H9 (cell line): ENCODE results near the gene PTPRK. TPM values are rescaled to one million over a fixed set of nuclear protein-coding genes. Genes with fewer than 3 reads are reported as not detected.

Experiments
- DNase-seq: peaks from one replicate; pipeline ENCODE4 v3.0.0-alpha.2; 2017
- H2AFZ ChIP-seq: one replicate; pipeline ENCODE4 v1.6.1; 2013; ENCODE audit warnings: mild to moderate bottlenecking, low read length, control low read depth, moderate library complexity
- H2AK5ac ChIP-seq: 2 replicates; pipeline ENCODE4 v1.6.1; 2013; ENCODE audit warnings: low read length, control low read depth, mixed read lengths; ENCODE audit not compliant: insufficient read length
- H2BK120ac ChIP-seq: one replicate; pipeline ENCODE4 v1.6.1; 2013; ENCODE audit warnings: low read depth, mild to moderate bottlenecking, low read length, control low read depth, inconsistent platforms; ENCODE audit not compliant: poor library complexity, severe bottlenecking
- H2BK12ac ChIP-seq: 2 replicates; pipeline ENCODE4 v1.6.1; 2013; ENCODE audit warnings: low read length, control low read depth, mixed read lengths, low read depth; ENCODE audit not compliant: insufficient read length
- H2BK15ac ChIP-seq: 2 replicates; pipeline ENCODE4 v1.6.1; 2013; ENCODE audit warnings: low read depth, low read length, control low read depth
- H2BK20ac ChIP-seq: one replicate; pipeline ENCODE4 v1.6.1; 2013; ENCODE audit warnings: low read depth, mild to moderate bottlenecking, low read length, control low read depth, inconsistent platforms; ENCODE audit not compliant: poor library complexity, severe bottlenecking
- H2BK5ac ChIP-seq: 2 replicates; pipeline ENCODE4 v1.6.1; 2013; ENCODE audit warnings: low read length, control low read depth, mixed read lengths; ENCODE audit not compliant: insufficient read length
- H3K14ac ChIP-seq: 2 replicates; pipeline ENCODE4 v1.6.1; 2013; ENCODE audit warnings: low read length, control low read depth; ENCODE audit not compliant: insufficient read depth
- H3K18ac ChIP-seq: 2 replicates; pipeline ENCODE4 v1.6.1; 2013; ENCODE audit warnings: low read depth, mild to moderate bottlenecking, mixed read lengths, low read length, control low read depth; ENCODE audit not compliant: insufficient read length
- H3K23ac ChIP-seq: 2 replicates; pipeline ENCODE4 v1.6.1; 2013; ENCODE audit warnings: low read length, control low read depth, mixed read lengths, low read depth; ENCODE audit not compliant: insufficient read length
- H3K23me2 ChIP-seq: 2 replicates; pipeline ENCODE4 v1.6.1; 2013; ENCODE audit warnings: low read depth, mild to moderate bottlenecking, mixed read lengths, low read length, control low read depth; ENCODE audit not compliant: insufficient read length, poor library complexity, severe bottlenecking
- H3K27ac ChIP-seq: 2 replicates; pipeline ENCODE4 v1.5.1; 2013; ENCODE audit warnings: low read length, control low read depth, mixed read lengths, low read depth; ENCODE audit not compliant: insufficient read length
- H3K27me3 ChIP-seq: 2 replicates; pipeline ENCODE4 v1.6.1; 2013; ENCODE audit warnings: low read length, control low read depth, inconsistent platforms; ENCODE audit not compliant: insufficient read depth
- H3K4ac ChIP-seq: 2 replicates; pipeline ENCODE4 v1.6.1; 2013; ENCODE audit warnings: low read depth, mild to moderate bottlenecking, control low read depth, inconsistent platforms, low read length, moderate library complexity
- H3K4me1 ChIP-seq: 2 replicates; pipeline ENCODE4 v1.6.1; 2013; ENCODE audit warnings: low read length, control low read depth, inconsistent platforms; ENCODE audit not compliant: insufficient read depth
- H3K4me2 ChIP-seq: 2 replicates; pipeline ENCODE4 v1.6.1; 2013; ENCODE audit warnings: low read length, control low read depth, mixed read lengths; ENCODE audit not compliant: insufficient read length, insufficient read depth
- H3K56ac ChIP-seq: 2 replicates; pipeline ENCODE4 v1.6.1; 2013; ENCODE audit warnings: low read depth, mild to moderate bottlenecking, mixed read lengths, low read length, control low read depth; ENCODE audit not compliant: insufficient read length
- H3K79me1 ChIP-seq: 2 replicates; pipeline ENCODE4 v1.6.1; 2013; ENCODE audit warnings: low read depth, mild to moderate bottlenecking, moderate library complexity, low read length, control low read depth, inconsistent platforms; ENCODE audit not compliant: insufficient read depth, poor library complexity, severe bottlenecking
- H3K79me2 ChIP-seq: 2 replicates; pipeline ENCODE4 v1.6.1; 2013; ENCODE audit warnings: low read length, control low read depth, inconsistent platforms; ENCODE audit not compliant: insufficient read depth
- H3K9ac ChIP-seq: 2 replicates; pipeline ENCODE4 v1.6.1; 2013; ENCODE audit warnings: low read length, control low read depth, mixed read lengths; ENCODE audit not compliant: insufficient read length; ENCODE audit errors: extremely low read depth
- H3K9me3 ChIP-seq: one replicate; pipeline ENCODE4 v1.6.1; 2013; ENCODE audit warnings: low read depth, low read length, inconsistent platforms; ENCODE audit not compliant: control insufficient read depth
- H3T11ph ChIP-seq: one replicate; pipeline ENCODE4 v1.6.1; 2013; ENCODE audit warnings: mild to moderate bottlenecking, low read length, control low read depth, inconsistent platforms
- H4K20me1 ChIP-seq: one replicate; pipeline ENCODE4 v1.6.1; 2013; ENCODE audit not compliant: control insufficient read depth, insufficient read length, insufficient read depth
- H4K5ac ChIP-seq: 2 replicates; pipeline ENCODE4 v1.6.1; 2013; ENCODE audit warnings: low read depth, mild to moderate bottlenecking, mixed read lengths, low read length, control low read depth; ENCODE audit not compliant: insufficient read length
- H4K8ac ChIP-seq: replicated peaks from 2 replicates; pipeline ENCODE4 v1.6.1; 2013; ENCODE audit warnings: low read length, control low read depth, mixed read lengths, low read depth; ENCODE audit not compliant: insufficient read length
- H4K91ac ChIP-seq: 2 replicates; pipeline ENCODE4 v1.6.1; 2013; ENCODE audit warnings: low read depth, mild to moderate bottlenecking, moderate library complexity, mixed read lengths, low read length, control low read depth; ENCODE audit not compliant: insufficient read length
- H3K27ac Mint-ChIP-seq, 3 experiments: 2 replicates in 2 of 3; 3 replicates in 1 of 3; pipeline ENCODE4 v1.8.0; 2020 to 2021; ENCODE audit warnings: mixed read lengths in 3 of 3, mild to moderate bottlenecking in 1 of 3, moderate library complexity in 1 of 3
- H3K27me3 Mint-ChIP-seq: 2 replicates; pipeline ENCODE4 v1.8.0; 2021; ENCODE audit warnings: low read depth, mild to moderate bottlenecking, moderate library complexity, mixed read lengths
- H3K36me3 Mint-ChIP-seq, 3 experiments: 2 replicates in 2 of 3; 3 replicates in 1 of 3; pipeline ENCODE4 v1.8.0; 2020 to 2021; ENCODE audit warnings: low read depth in 3 of 3, mixed read lengths in 3 of 3; ENCODE audit not compliant: insufficient read depth in 1 of 3
- H3K4me1 Mint-ChIP-seq, 2 experiments: 2 replicates each; pipeline ENCODE4 v1.8.0; 2020; ENCODE audit warnings: mixed read lengths in 2 of 2
- H3K4me3 Mint-ChIP-seq, 2 experiments: 2 replicates in 1 of 2; 3 replicates in 1 of 2; pipeline ENCODE4 v1.8.0; 2020 to 2021; ENCODE audit warnings: mild to moderate bottlenecking in 2 of 2, mixed read lengths in 2 of 2, moderate library complexity in 1 of 2
- H3K9me3 Mint-ChIP-seq, 2 experiments: 2 replicates in 1 of 2; 3 replicates in 1 of 2; pipeline ENCODE4 v1.8.0; 2020; ENCODE audit warnings: mild to moderate bottlenecking in 2 of 2, mixed read lengths in 2 of 2, moderate library complexity in 1 of 2
- CTCF ChIP-seq: fragments of 200-600 bp; sonication (generic); conservative IDR thresholded peaks from 3 replicates; pipeline ENCODE4 v1.8.0; 2021; ENCODE audit warnings: antibody characterized with exemption, mild to moderate bottlenecking
- WGBS: extraction: QIAGEN DNeasy Blood & Tissue Kit; methylation state at CpG from one replicate; pipeline ENCODE4 v1.1.7; 2013; ENCODE audit warnings: missing lambda C conversion rate, low lambda C conversion rate, mixed read lengths; ENCODE audit not compliant: insufficient read length; ENCODE audit errors: extremely low coverage; 5-methylcytosine and 5-hydroxymethylcytosine counted together
- total RNA-seq: library from RNA; stranded (reverse); gene quantifications from 2 replicates; pipeline ENCODE4 v1.2.1, GENCODE V29; 2021

Gene PTPRK
- total RNA-seq, 1 experiment from 2014 or later = 47.9 TPM

- H3K23ac ChIP-seq = no peak overlapping the region
- no peak overlapping the region for H2AK5ac ChIP-seq
- no peak overlapping the region for H4K5ac ChIP-seq
- no peak overlapping the region for H3K4me2 ChIP-seq
- H3K79me2 ChIP-seq = no peaks in the 10 kb centered on the region
- H3T11ph ChIP-seq = no peak overlapping the region
- no peak for TF ChIP-seq CTCF
- no peak overlapping the region for H3K4ac ChIP-seq
- Mint-ChIP-seq H3K27me3 (no peaks in the 10 kb centered on the region), H3K27ac (peak overlapping the region in 1 of 3 experiments; percentile 64; a peak in 1 of 7 replicates), H3K4me1 (peaks cover 20 to 29% of the 10 kb centered on the region in 2 experiments), H3K9me3 (no peaks in the 10 kb centered on the region), H3K4me3 (no peak overlapping the region), H3K36me3 (peaks cover 0 to 3% (median 0%) of the 10 kb centered on the region in 3 experiments; a peak in 1 of 7 replicates)
- WGBS = no CpG with 5 or more reads among the region's 3 CpGs
- no peak overlapping the region for H2BK12ac ChIP-seq
- no peaks in the 10 kb centered on the region for H3K79me1 ChIP-seq
- no peaks in the 10 kb centered on the region for H3K27me3 ChIP-seq
- H3K18ac ChIP-seq = no peak overlapping the region
- H4K20me1 ChIP-seq = no peaks in the 10 kb centered on the region
- H3K9ac ChIP-seq = no peak overlapping the region
- H2BK120ac ChIP-seq = no peak overlapping the region
- no peak overlapping the region for H2BK20ac ChIP-seq
- H3K27ac ChIP-seq = no peak overlapping the region
- no peak overlapping the region for H4K91ac ChIP-seq
- no peak overlapping the region for H2BK15ac ChIP-seq
- no peaks in the 10 kb centered on the region; the same call in 1 of the 2 replicates for H3K4me1 ChIP-seq
- no peak overlapping the region for H3K14ac ChIP-seq
- H3K23me2 ChIP-seq = no peaks in the 10 kb centered on the region
- no peak overlapping the region for H3K56ac ChIP-seq
- no peak overlapping the region for H2BK5ac ChIP-seq
- H3K9me3 ChIP-seq = no peaks in the 10 kb centered on the region
- H2AFZ ChIP-seq = no peak overlapping the region
- no peak overlapping the region for H4K8ac ChIP-seq
- no peak for DNase-seq
Observed at GRCh38 chr6:128063850-128064539, 456.4 kb downstream of the PTPRK start.
